Mesothelial cell of epicardium (in vitro differentiated cells): ENCODE data around the gene SGCD. TPM values are rescaled to one million over a fixed set of nuclear protein-coding genes. Genes with fewer than 3 reads are reported as not detected.

Experiments used
- DNase-seq, 2 experiments: peaks; one replicate each; pipeline ENCODE4 v3.0.0; 2021; ENCODE audit warnings: low spot score in 2 of 2; ENCODE audit not compliant: unreplicated experiment in 2 of 2
- H3K27ac Mint-ChIP-seq: 2 replicates; pipeline ENCODE4 v1.8.0; 2021; ENCODE audit warnings: mixed read lengths
- H3K27me3 Mint-ChIP-seq: 2 replicates; pipeline ENCODE4 v1.8.0; 2021; ENCODE audit warnings: low read depth, mixed read lengths
- H3K36me3 Mint-ChIP-seq: 2 replicates; pipeline ENCODE4 v1.8.0; 2021; ENCODE audit warnings: mixed read lengths
- H3K4me1 Mint-ChIP-seq: 2 replicates; pipeline ENCODE4 v1.8.0; 2021; ENCODE audit warnings: mixed read lengths
- H3K4me3 Mint-ChIP-seq: 2 replicates; pipeline ENCODE4 v1.8.0; 2021; ENCODE audit warnings: mild to moderate bottlenecking, moderate library complexity, mixed read lengths
- H3K9me3 Mint-ChIP-seq: 2 replicates; pipeline ENCODE4 v1.8.0; 2021; ENCODE audit warnings: mixed read lengths
- CTCF ChIP-seq: fragments of 200-600 bp; sonication (generic); IDR thresholded peaks from one replicate; pipeline ENCODE4 v1.5.0; 2021; ENCODE audit warnings: antibody characterized with exemption; ENCODE audit not compliant: unreplicated experiment
- total RNA-seq: library from RNA; stranded (reverse); gene quantifications from 3 replicates; pipeline ENCODE4 v1.2.1, GENCODE V29; 2021

The SGCD gene
- total RNA-seq, 1 donor from 2014 or later: 4.9 TPM

- DNase-seq: no peak
- Mint-ChIP-seq H3K27ac (no peak overlapping the region), H3K9me3 (no peaks in the 10 kb centered on the region), H3K27me3 (peaks cover 8% of the 10 kb centered on the region), H3K4me1 (peaks cover 29% of the 10 kb centered on the region), H3K4me3 (no peak overlapping the region), H3K36me3 (no peaks in the 10 kb centered on the region)
- TF ChIP-seq CTCF: no peak
Observed at GRCh38 chr5:156588306-156588705, 261.3 kb downstream of the SGCD start.

GRCh38 chr5:156589104-156589945, 262.4 kb downstream of the SGCD start:
- peak overlapping the region; percentile 15 for H3K27ac Mint-ChIP-seq
- DNase-seq: no peak

GRCh38 chr5:156589946-156590216, 262.9 kb downstream of the SGCD start:
- Mint-ChIP-seq H3K9me3 (no peaks in the 10 kb centered on the region), H3K27ac (no peak overlapping the region), H3K4me3 (no peak overlapping the region), H3K4me1 (peaks cover 29% of the 10 kb centered on the region), H3K36me3 (no peaks in the 10 kb centered on the region), H3K27me3 (peaks cover 5% of the 10 kb centered on the region)
- no peak for TF ChIP-seq CTCF
- DNase-seq: no peak

More at GRCh38 chr5:156589104-156589945, 262.4 kb downstream of the SGCD start:
- H3K4me1 Mint-ChIP-seq: peaks cover 29% of the 10 kb centered on the region
- H3K9me3 Mint-ChIP-seq: no peaks in the 10 kb centered on the region
- no peak overlapping the region for H3K4me3 Mint-ChIP-seq
- H3K36me3 Mint-ChIP-seq: no peaks in the 10 kb centered on the region
- TF ChIP-seq CTCF: no peak
- H3K27me3 Mint-ChIP-seq: peaks cover 5% of the 10 kb centered on the region

- Mint-ChIP-seq H3K4me1 (peaks cover 29% of the 10 kb centered on the region), H3K9me3 (no peaks in the 10 kb centered on the region), H3K27me3 (peaks cover 5% of the 10 kb centered on the region), H3K4me3 (no peak overlapping the region), H3K27ac (no peak overlapping the region), H3K36me3 (no peaks in the 10 kb centered on the region)
- TF ChIP-seq CTCF: no peak
- no peak for DNase-seq
Observed at GRCh38 chr5:156590978-156591377, 264.0 kb downstream of the SGCD start.

GRCh38 chr5:156591631-156592030, 264.7 kb downstream of the SGCD start:
- TF ChIP-seq CTCF: no peak
- H3K9me3 Mint-ChIP-seq: no peaks in the 10 kb centered on the region
- no peak for DNase-seq
- H3K4me1 Mint-ChIP-seq: peaks cover 29% of the 10 kb centered on the region
- H3K36me3 Mint-ChIP-seq: no peaks in the 10 kb centered on the region
- peaks cover 5% of the 10 kb centered on the region for H3K27me3 Mint-ChIP-seq
- no peak overlapping the region for H3K4me3 Mint-ChIP-seq
- no peak overlapping the region for H3K27ac Mint-ChIP-seq
